NCI-H2227 (cell line): Measurements from ENCODE around the gene C16orf90.
"Not testable (repeated sequence)": the region's sequence is repeated elsewhere in the genome, so short reads cannot be mapped to it uniquely, and the experiment has no call there.

Experiments used
- DNase-seq: peaks from one replicate; lab custom pipeline; 2025; ENCODE audit not compliant: unreplicated experiment; lab: John Stamatoyannopoulos, UW

Gene C16orf90

GRCh38 chr16:3485097-3485745 lies 10.1 kb downstream of the C16orf90 start:
- DNase-seq, result no peak

- no peak for DNase-seq
Observed at GRCh38 chr16:3484318-3485096, 10.8 kb downstream of the C16orf90 start.

GRCh38 chr16:3482659-3483241 lies 12.5 kb downstream of the C16orf90 start:
- no peak for DNase-seq

GRCh38 chr16:3481696-3482658 lies 13.3 kb downstream of the C16orf90 start:
- no peak for DNase-seq

GRCh38 chr16:3480901-3481695 lies 14.2 kb downstream of the C16orf90 start:
- no peak for DNase-seq

- DNase-seq, result no peak
Observed at GRCh38 chr16:3479654-3480216, 15.6 kb downstream of the C16orf90 start.

GRCh38 chr16:3478242-3478925 lies 16.9 kb downstream of the C16orf90 start:
- DNase-seq, result no peak

- DNase-seq, result no peak
Observed at GRCh38 chr16:3476409-3476808, 18.9 kb downstream of the C16orf90 start.

GRCh38 chr16:3475604-3476375 lies 19.5 kb downstream of the C16orf90 start:
- DNase-seq, result no peak

- not testable (repeated sequence) for DNase-seq
Observed at GRCh38 chr16:3474870-3475269, 20.4 kb downstream of the C16orf90 start.

GRCh38 chr16:3474136-3474779 lies 21.0 kb downstream of the C16orf90 start:
- DNase-seq, result no peak

GRCh38 chr16:3473596-3473943 lies 21.7 kb downstream of the C16orf90 start:
- DNase-seq, result not testable (repeated sequence)

GRCh38 chr16:3472878-3473595 lies 22.3 kb downstream of the C16orf90 start:
- DNase-seq, result no peak

- DNase-seq, result no peak
Observed at GRCh38 chr16:3471518-3472176, 23.6 kb downstream of the C16orf90 start.

GRCh38 chr16:3470723-3471122 lies 24.6 kb downstream of the C16orf90 start:
- no peak for DNase-seq

- no peak for DNase-seq
Observed at GRCh38 chr16:3469736-3470135, 25.6 kb downstream of the C16orf90 start.

GRCh38 chr16:3468501-3468900 lies 26.8 kb downstream of the C16orf90 start:
- no peak for DNase-seq
